GM18517 (cell line): ENCODE results near the gene ABCB4.

Source experiments
- ATAC-seq: cut with Tn5 transposase; IDR thresholded peaks from one replicate; pipeline ENCODE4 v1.9.1; 2021; ENCODE audit warnings: mild to moderate bottlenecking, moderate library complexity; ENCODE audit not compliant: unreplicated experiment

The ABCB4 gene

DNA sequence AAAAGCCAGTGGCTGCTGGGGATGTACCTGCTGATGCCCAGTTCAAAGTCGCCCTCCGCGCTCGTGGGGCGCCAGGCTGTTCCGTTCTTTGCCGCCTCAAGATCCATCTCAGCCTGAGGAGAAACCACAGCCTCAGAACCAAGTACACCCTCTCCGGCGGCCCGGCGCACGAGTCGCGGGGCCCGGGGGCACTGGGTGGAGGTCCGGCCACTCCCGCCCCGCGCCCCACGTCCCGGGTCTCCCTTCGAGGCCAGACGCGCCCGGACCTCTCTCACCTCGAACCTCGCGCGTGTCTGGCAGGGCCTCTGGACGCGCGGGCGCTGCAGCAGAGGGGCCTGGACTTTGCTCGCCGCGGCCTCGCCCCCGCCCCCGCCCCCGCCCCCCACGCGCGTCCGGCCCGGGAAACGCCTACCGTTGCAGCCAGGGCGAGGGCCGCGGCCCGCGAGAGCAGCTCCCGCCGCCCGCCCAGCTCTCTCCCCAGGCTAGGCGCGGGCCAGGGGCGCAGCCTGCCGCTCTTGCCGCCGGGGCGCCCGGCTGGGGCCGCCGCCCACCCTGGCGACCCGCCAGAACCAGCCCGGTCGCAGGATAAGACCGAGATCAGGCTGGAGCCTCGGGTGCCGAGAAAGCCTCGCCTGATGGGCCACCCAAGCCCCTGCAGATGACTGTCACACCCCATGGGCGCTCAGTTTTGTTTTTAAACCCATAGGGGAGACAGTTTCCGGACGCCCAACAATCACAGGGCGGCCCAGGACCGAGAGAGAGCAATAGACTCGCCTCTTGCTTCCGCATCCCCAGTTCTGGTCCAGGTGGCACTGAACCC is at the start of gene ABCB4:
Gene ABCB4, minus strand, starts transcription at position 322 of the 820 bp plus-strand sequence. Its CDS starts 215 bp downstream, at position 107.
- ATAC-seq = peak; percentile 28

DNA sequence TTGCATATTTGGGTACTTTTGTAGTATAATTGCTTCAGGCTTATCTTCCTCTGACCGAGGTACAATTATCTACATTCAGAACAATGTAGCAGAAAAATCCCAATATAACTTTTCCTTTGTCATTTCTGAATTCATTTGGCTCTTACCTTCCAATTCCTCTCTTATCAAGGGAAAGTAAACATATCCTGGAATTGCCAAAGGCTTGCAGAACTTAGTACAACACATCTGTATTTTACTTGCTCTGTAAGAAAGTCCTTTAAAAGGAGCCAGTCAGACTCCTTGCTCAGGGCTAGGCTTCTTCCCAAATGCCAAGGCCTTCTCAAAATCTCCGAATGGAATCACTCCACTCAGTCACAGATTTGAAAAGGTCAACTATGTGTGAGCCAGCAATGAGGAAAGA is 43.3 kb upstream of the ABCB4 start:
- ATAC-seq = no peak

DNA sequence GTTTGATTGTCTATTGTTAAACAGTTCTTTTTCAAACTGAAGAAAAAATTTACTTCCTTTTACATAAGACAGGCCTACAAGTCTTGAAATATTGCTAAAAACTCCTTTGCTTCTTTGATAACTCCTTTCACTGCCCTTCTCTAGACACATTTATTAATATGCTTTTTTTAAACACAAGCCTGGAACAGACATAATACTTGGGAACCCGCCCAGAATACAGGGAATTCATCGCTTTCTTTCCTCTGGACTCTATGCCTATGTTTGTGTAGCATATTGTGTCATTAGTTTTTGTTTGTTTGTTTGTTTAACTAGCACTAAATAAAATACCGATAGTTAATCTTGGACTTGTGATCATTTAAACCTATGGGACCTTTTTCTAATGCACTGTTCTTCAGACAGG is 42.4 kb upstream of the ABCB4 start:
- no peak for ATAC-seq

DNA sequence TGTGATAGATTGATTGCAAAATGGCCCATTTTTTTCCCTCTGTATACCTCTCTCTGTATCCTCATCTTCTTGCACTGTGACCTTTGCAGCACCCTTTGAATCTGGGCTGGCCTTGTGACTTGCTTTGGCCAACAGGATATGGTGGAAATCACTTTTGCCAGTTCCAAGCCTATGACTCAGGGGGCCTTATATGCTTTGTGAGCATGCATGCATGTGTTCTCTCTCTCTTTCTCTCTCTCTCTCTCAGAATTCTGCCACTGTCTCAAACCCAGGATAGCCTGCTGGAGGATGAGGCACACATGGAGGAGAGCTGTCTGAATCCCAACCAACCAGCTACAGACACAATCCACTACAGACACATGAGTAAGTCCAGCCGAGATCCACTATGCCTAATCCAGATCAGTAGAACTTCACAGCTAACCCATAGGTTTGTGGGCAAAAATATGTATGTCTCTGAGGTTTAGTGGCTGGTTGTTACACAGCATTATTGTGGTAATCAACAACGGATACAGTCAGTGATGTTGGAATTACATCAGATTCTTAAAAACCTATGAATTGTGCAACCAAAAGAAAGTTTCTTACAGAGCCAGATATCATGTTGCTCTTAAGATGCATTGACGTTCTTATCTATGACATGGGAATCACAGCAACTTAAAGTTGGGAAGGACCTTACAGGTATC is 41.8 kb upstream of the ABCB4 start:
- ATAC-seq = no peak

DNA sequence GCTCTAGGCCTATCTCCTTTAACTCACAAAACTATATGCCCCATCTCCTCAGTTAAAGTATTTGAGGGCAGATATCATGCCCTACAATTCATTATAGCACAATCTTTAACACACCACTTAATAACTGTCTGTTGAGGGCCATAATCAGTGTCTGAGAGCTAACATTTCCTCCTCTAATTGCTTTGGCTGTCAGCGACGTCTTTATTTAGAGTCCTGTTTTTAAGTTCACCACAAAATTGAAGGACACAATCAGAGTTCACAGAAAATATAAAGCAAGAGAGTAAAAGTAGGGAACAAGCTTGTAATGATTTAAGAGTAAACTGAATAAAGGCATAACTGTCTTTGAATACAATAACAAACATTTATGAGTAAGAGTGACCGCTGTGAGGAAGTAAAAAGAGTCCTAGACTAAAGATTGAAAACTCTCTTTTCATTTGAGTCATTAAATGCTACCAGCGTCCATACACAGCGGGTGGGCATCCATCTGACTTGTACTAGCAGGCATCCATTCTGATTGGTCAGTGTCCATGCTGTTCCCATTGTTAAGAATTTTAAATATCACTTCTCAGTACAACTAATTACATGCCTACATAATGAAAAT is 38.4 kb upstream of the ABCB4 start:
- no peak for ATAC-seq

DNA sequence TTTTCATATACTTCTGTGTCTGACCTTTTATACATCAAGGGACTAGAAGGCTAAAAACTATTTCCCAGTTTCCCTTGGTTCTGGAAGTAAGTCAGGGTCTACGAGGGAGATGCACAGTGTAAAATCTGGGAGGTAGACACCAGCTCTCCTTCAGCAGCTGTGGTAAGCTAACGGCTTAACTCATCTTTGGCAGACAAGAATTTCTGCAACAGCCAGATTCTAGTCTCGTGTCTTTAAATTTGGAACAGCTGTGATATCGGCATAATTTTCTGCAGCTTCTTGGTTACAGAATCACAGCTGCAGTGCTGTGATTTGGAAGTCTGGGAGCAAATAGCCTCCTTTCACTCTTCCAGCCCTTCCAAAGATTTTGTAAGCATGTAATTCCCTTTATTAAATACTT is 37.4 kb upstream of the ABCB4 start:
- ATAC-seq = no peak

DNA sequence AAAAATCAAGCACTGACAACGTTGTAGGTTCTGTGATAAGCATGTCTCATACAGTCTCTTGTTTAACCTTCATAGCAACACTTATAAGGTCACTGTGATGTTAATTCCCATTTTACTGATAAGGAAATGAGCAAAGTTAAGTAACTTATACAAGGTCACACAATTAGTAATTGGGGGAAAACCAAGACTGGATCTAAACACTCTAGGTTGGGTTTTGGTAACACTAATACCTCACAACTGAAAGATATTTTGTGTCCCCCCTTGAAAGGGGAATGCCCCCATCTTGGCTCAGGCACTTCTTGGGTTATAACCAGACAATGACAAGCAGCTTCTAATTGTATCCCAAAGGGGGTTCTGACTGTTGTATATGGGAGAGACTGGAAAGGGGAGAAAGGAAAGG is 36.0 kb upstream of the ABCB4 start:
- ATAC-seq = no peak

DNA sequence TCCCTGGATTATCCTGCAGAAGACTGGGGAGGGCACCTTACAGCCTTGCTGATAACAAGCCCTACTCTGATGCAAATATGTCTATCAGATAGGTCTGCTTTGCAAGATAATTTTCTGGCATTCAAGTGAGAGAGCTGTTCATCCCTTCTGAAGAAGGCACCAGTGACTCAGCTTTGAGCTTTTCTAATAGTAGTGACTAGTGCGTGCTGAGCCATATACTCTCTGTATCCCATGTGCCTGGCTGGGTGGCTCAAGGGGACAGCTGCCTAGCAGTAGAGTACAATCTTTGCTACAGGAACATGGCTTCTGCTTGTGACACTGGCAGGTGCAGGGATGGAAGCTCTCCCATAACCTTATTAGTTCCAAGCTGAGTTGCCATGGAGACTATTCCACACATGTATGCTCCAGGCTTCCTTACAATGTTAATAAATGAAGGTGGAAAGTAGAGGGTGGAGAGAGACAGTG is 35.0 kb upstream of the ABCB4 start:
- ATAC-seq = no peak

DNA sequence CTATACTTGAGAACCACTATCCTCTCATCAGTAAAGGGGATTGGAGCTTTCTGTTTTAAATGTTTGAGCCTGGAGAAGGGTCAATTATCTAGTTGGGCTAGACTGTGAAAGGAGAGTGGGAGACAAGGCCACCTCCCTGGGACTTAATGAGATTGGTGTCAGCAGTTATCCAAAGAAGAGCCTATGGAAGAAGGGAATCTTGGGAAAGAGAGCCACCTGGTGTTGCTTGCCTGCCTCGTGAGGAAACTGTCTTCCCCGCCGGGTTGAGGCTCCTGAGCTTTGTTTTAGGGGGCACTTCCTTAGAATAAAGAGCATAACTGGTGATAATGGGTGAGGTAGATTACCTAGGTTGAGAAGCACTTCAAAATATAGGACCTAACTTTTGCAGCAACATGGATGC is 32.0 kb upstream of the ABCB4 start:
- ATAC-seq = no peak

DNA sequence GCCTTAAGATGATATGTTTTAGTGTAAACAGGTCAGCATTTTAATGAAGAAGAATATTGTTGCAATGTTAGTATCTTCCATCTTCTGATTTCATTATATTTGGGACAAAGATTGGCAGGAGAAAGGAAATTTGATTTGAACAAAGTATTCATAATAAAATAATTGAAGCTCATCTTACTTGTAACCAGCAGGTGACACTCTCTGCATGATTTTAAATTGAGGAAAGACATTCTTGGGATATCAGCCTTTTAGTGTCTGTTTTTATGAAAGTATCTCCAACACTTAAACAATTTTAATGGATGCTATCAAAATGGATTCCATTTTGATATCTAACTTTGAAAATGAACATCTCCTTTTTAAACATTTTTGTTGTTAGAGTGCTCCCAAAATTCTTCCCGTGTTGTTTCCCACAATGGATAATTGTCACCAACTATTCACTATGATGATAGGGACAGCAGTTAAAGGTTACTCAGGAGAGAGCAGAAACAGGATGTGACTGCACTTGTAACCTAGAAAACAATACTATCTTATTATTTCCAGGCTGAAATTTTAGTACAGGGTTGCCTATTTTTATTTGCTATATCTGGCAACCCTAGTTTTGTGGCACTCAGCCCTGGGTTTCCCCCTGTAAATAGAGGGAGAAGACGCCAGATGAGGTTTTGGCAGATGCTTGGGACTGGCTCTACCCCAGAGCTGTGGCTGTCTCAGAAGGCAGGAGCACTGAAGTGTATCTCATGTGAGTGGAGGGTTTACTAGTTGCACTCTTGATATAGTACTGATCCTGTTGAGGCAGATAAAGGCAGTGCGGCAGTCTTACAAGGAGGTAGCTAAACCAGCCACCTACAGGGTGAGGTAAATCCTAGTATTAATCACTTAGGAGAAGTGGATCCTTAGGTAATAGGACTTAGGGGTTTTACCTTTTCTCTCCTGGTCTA is 31.0 kb upstream of the ABCB4 start:
- no peak for ATAC-seq

DNA sequence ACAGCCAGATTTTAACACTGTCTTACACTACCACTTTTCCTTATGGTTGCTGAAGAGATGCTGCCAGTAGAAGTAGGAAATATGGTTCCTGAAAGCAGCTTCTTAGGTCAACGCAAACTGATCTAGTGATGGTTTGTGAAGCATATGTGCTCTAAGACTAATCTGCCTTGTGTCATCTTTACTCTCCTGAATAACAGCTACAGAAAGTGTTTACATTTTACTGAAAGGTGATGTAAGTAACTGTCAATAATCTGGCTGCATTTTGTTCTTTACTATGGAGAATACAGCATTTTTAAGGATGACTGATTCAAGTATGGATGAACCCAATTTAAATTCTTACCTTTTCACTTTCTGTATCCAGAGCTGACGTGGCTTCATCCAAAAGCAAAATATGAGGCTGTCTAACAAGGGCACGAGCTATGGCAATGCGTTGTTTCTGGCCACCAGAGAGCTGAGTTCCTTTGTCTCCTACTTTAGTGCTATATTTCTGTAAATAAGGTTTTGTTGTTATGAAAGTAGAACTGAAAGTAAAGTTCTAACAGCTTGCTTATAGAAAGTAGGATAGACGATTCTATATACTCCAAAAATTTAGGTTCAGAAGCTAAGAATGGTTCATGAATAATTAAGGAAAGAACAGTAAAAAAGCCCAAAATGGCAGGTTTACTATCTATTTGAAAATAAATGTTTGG is 30.2 kb upstream of the ABCB4 start:
- ATAC-seq = no peak

DNA sequence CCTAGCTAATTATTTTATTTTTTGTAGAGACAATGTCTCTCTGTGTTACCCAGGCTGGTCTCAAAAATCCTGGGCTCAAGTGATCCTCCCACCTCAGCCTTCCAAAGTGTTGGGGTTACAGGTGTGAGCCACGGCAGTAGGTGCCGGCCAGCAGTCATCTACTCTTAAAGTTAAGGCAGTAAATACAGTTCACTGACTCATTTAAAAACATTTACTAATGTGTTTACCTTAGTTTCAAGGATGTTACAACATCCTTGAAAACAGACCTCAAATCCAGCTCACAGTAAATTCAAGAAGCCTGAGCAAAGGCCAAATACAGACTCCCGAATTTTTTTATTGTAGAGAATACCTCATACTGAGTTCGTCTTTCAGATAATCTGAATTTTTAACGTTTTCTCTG is 29.6 kb upstream of the ABCB4 start:
- ATAC-seq = no peak

DNA sequence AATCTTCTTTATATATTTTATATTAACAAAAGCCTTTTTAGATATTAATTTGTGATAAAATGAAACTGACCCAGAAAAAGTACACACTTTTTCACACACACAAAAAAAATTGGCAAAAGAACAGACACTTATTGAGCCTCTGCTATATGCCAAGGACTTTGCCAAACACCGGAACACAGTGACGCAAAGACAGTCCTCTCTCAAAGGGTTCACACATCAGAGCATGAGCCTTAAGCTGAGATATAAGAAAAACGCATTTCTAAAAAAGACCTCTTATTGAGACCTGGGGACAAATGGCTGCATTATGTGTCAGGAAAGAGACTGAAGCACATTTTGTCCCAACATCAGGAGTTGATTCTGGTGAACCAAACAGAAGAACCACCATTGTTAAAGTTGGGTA is 24.0 kb upstream of the ABCB4 start:
- ATAC-seq = no peak

DNA sequence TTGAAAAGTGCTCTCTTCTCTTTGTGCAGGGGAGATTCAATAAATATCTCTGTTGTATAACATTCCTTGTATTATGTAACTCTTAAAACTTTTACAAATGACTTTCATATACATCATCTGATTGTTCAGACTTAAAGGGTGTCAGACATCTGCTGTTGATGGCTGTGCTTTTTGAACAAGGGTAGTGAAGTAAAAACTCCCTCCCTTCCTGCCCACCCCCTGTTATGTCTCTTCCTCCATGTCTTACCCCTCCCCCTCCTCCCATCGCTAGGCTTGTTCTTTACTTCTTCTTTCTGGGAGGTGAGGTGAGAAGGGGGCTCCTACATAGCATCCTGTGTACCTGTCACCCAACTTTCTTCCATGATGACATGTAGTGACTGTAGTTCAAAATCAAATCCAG is 23.4 kb upstream of the ABCB4 start:
- ATAC-seq = no peak

DNA sequence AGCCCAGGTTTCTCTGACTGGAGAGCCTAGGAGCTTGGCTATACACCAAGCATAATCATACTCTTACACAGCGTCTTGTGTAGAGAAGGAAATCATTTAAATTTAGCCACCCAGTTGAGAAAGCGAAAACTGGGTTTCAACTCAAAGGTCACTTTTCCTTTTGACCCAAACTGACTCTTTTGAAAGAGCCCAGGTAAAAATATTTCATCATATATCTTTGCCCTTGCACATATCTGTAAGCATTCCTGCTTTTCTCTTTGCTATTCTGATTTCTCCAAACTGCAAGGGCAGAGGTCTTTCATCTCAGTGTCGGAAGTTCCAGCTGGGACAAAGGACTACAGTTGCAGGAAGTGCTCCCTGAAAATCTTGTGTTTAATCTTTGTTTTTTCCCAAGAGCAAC is 22.0 kb upstream of the ABCB4 start:
- ATAC-seq = no peak

DNA sequence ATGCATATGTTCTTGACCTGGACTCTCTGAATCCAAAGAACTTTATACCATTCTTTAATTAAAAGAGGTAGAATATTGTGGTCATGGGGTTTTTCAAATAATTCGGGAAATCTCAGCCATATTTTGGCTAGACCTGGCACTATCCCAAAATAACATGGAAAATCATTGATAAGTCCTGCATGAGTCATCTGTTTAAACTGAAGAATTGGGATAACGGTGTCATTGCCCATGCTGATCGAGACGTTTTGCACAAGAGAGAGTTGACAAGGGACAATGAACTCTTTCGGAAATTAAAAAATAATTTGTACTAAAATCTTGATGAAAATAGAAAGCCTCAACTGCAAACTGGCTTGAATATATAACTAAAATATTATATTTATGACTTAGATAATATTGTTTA is 19.9 kb upstream of the ABCB4 start:
- ATAC-seq = no peak

DNA sequence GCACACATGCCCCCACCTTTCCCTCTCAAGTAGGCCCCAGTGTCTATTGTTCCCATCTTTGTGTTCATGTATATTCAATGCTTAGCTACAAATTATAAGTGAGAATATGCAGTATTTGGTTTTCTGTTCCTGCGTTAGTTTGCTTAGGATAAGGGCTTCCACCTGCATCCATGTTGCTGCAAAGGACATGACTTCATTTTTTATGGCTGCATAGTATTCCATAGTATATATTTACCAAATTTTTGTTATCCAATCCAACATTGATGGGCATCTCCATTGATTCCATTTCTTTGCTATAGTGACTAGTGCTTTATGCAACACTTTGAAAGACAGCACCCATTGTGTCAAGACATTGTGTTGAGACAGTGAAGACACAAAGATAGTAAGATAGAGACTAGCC is 19.0 kb upstream of the ABCB4 start:
- no peak for ATAC-seq

DNA sequence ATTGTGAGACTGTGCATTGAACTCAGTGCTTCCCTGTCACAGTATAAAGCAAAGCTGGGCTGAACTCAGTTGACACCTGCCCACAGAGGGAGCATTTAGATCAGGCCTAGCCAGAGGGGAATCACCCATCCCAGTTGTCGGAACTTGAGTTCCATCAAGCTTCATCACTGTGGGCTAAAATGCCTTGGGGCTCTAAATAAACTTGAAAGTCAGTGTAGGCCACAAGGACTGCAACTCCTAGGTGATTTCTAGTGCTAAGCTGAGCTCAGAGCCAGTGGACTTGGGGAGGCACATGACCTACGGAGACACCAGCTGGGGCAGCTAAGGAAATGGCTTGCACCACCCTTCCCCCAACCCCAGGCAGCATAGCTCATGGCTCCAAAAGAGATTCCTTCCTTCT is 7.7 kb upstream of the ABCB4 start:
- no peak for ATAC-seq

DNA sequence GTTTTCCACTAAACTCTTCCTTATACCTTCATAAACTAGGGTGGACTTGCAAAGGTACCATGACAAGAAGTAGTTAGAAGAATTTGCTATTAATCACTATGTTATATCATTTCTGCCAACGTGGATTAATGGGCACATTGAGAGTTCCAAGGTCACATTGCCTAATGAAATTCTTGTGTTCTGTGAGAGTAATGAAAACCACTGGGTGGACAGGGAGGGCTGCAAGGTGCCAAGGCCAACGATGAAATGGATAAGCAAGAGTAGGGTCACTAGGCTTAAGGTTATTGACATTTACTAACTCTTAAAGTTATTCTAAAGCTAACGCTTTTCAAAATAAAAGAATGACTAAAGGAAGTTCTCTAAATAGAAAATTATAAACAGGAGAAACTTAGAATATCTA is 6.6 kb upstream of the ABCB4 start:
- ATAC-seq = no peak

DNA sequence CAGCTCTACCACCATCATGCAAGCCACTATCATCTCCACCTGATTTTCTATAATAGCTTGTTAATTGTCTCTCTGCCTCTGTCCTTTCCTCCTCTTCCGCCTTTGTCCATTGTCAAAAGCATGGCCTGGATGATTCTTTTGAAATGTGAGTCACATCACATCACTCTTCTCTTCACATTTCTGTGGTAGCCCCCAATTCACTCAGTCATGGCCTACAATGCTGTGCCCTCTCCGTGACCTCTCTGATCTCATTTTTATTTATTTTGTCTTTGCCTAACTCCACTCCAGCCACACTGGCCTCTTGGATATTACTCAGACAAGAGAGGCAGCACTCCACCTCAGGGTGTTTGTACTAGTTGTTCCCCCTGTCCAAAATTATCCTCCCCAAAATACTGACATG is 4.9 kb upstream of the ABCB4 start:
- ATAC-seq = no peak
